Measurements from ENCODE around the gene CTRB2. TPM values are rescaled to one million over a fixed set of nuclear protein-coding genes. Genes with fewer than 3 reads are reported as not detected.

Gene CTRB2
- total RNA-seq, 2 experiments from 2014 or later: not detected

GRCh38 chr16:75175074-75175473, 31.9 kb downstream of the CTRB2 start:
- Mint-ChIP-seq H3K27ac (no peak overlapping the region), H3K4me3 (no peak overlapping the region), H3K36me3 (ENCODE audit: low read depth) (peaks cover 36% of the 10 kb centered on the region), H3K4me1 (no peaks in the 10 kb centered on the region), H3K27me3 (peaks cover 2% of the 10 kb centered on the region), H3K9me3 (peaks cover 61% of the 10 kb centered on the region)
- ChIA-PET POLR2A (no interaction called here), CTCF (interaction anchor here (1.0 kb wide), 1 partner anchor 26 kb away, joined by 3 read pairs; no protein-coding TSS in a partner anchor)
- no peak for DNase-seq

- Mint-ChIP-seq H3K9me3 (peaks cover 78% of the 10 kb centered on the region), H3K4me1 (no peaks in the 10 kb centered on the region)
- POLR2A ChIA-PET: no interaction called here
Measured at GRCh38 chr16:75172578-75172977, 34.4 kb downstream of the CTRB2 start.

GRCh38 chr16:75169899-75170405, 37.0 kb downstream of the CTRB2 start:
- DNase-seq: no peak
- H3K9me3 Mint-ChIP-seq: peaks cover 79% of the 10 kb centered on the region
- H3K27ac Mint-ChIP-seq: no peak overlapping the region
- H3K4me3 Mint-ChIP-seq: no peak overlapping the region
- H3K4me1 Mint-ChIP-seq: no peaks in the 10 kb centered on the region
- POLR2A ChIA-PET: no interaction called here
- no peaks in the 10 kb centered on the region for H3K27me3 Mint-ChIP-seq
- CTCF ChIA-PET: interaction anchor here (0.6 to 2.3 kb wide), 2 partner anchors 14 to 29 kb away, joined by 5 read pairs; no protein-coding TSS in a partner anchor
- H3K36me3 Mint-ChIP-seq (ENCODE audit: low read depth): peaks cover 82% of the 10 kb centered on the region

More at GRCh38 chr16:75172578-75172977, 34.4 kb downstream of the CTRB2 start:
- Mint-ChIP-seq H3K4me3 (no peak overlapping the region), H3K27ac (no peak overlapping the region), H3K27me3 (peaks cover 2% of the 10 kb centered on the region), H3K36me3 (ENCODE audit: low read depth) (peaks cover 61% of the 10 kb centered on the region)
- no peak for DNase-seq
- CTCF ChIA-PET: interaction anchor here (1.1 kb wide), 1 partner anchor 26 kb away, joined by 3 read pairs; no protein-coding TSS in a partner anchor

- peaks cover 32% of the 10 kb centered on the region for H3K9me3 Mint-ChIP-seq
- CTCF ChIA-PET: no interaction called here
- H3K4me3 Mint-ChIP-seq: no peak overlapping the region
- POLR2A ChIA-PET: no interaction called here
- no peak for DNase-seq
- H3K4me1 Mint-ChIP-seq: no peaks in the 10 kb centered on the region
- H3K36me3 Mint-ChIP-seq (ENCODE audit: low read depth): peaks cover 70% of the 10 kb centered on the region
- H3K27me3 Mint-ChIP-seq: no peaks in the 10 kb centered on the region
- H3K27ac Mint-ChIP-seq: no peak overlapping the region
Measured at GRCh38 chr16:75160386-75160785, 46.6 kb downstream of the CTRB2 start.

Other genes with a start within 250 kb of the CTRB2 start
- gene WDR59, start 222.0 kb downstream of the CTRB2 start, total RNA-seq: 10 to 100 TPM; 67.1 to 72.3 TPM
- 10 to 100 TPM; 22.7 to 25.3 TPM for gene ZNRF1, start 208.1 kb downstream of the CTRB2 start, total RNA-seq
- gene LDHD, start 90.4 kb downstream of the CTRB2 start, total RNA-seq: under 1 TPM; 0.18 to 0.28 TPM
- gene ZFP1, start 58.6 kb downstream of the CTRB2 start, total RNA-seq: 10 to 100 TPM; 10.8 to 13.3 TPM
- not detected for gene CTRB1, start 11.8 kb upstream of the CTRB2 start, total RNA-seq
- gene BCAR1, start 44.5 kb upstream of the CTRB2 start, total RNA-seq: not detected
- 10 to 100 TPM; 35.1 to 36.2 TPM for gene CFDP1, start 226.3 kb upstream of the CTRB2 start, total RNA-seq

Data from activated CD4-positive, alpha-beta memory T cell treated with anti-CD3 and anti-CD28 coated beads, Interleukin-2, amount 10 ng/mL, durations not matched to agents 7 days and 5 days (primary cell).